GM08714 (cell line): ENCODE measurements around the gene MPV17L.
"Not testable (repeated sequence)": the region's sequence is repeated elsewhere in the genome, so short reads cannot be mapped to it uniquely, and the experiment has no call there.

Experiments used
- H3K4me3 ChIP-seq: fragments of 200-500 bp; sonication (Bioruptor generic); 2 replicates; pipeline ENCODE4 v1.5.1; 2014; ENCODE audit warnings: mild to moderate bottlenecking, low read length, inconsistent platforms
- ZNF274 ChIP-seq: IDR thresholded peaks from 2 replicates; pipeline ENCODE4 v1.6.1; 2012; ENCODE audit warnings: mild to moderate bottlenecking, low read depth, low read length

MPV17L gene

GRCh38 chr16:15401972-15402371 lies 6.4 kb downstream of the MPV17L start:
- no peak for TF ChIP-seq ZNF274
- no peak overlapping the region for H3K4me3 ChIP-seq

- no peak for TF ChIP-seq ZNF274
- H3K4me3 ChIP-seq, result no peak overlapping the region
Observed at GRCh38 chr16:15403392-15403995, 7.9 kb downstream of the MPV17L start.

GRCh38 chr16:15404091-15404490 lies 8.5 kb downstream of the MPV17L start:
- H3K4me3 ChIP-seq, result not testable (repeated sequence)

- TF ChIP-seq ZNF274, result no peak
- H3K4me3 ChIP-seq, result no peak overlapping the region
Observed at GRCh38 chr16:15404792-15405191, 9.2 kb downstream of the MPV17L start.

- not testable (repeated sequence) for H3K4me3 ChIP-seq
Observed at GRCh38 chr16:15407756-15408155, 12.2 kb downstream of the MPV17L start.

GRCh38 chr16:15409476-15409875 lies 13.9 kb downstream of the MPV17L start:
- H3K4me3 ChIP-seq, result not testable (repeated sequence)

- H3K4me3 ChIP-seq, result no peak overlapping the region
Observed at GRCh38 chr16:15415511-15415985, 20.0 kb downstream of the MPV17L start.

GRCh38 chr16:15417197-15417596 lies 21.6 kb downstream of the MPV17L start:
- no peak overlapping the region for H3K4me3 ChIP-seq
- TF ChIP-seq ZNF274, result no peak

More at GRCh38 chr16:15415511-15415985, 20.0 kb downstream of the MPV17L start:
- no peak for TF ChIP-seq ZNF274

- no peak for TF ChIP-seq ZNF274
- H3K4me3 ChIP-seq, result no peak overlapping the region
Observed at GRCh38 chr16:15418206-15418605, 22.7 kb downstream of the MPV17L start.

- H3K4me3 ChIP-seq, result not testable (repeated sequence)
Observed at GRCh38 chr16:15421696-15422095, 26.1 kb downstream of the MPV17L start.

- H3K4me3 ChIP-seq, result no peak overlapping the region
- no peak for TF ChIP-seq ZNF274
Observed at GRCh38 chr16:15422222-15422621, 26.7 kb downstream of the MPV17L start.

GRCh38 chr16:15425861-15426260 lies 30.3 kb downstream of the MPV17L start:
- no peak for TF ChIP-seq ZNF274
- no peak overlapping the region for H3K4me3 ChIP-seq

- TF ChIP-seq ZNF274, result no peak
- no peak overlapping the region for H3K4me3 ChIP-seq
Observed at GRCh38 chr16:15426796-15427195, 31.2 kb downstream of the MPV17L start.

- TF ChIP-seq ZNF274, result no peak
- no peak overlapping the region for H3K4me3 ChIP-seq
Observed at GRCh38 chr16:15427648-15428239, 32.2 kb downstream of the MPV17L start.

GRCh38 chr16:15430884-15431283 lies 35.3 kb downstream of the MPV17L start:
- H3K4me3 ChIP-seq, result not testable (repeated sequence)

- H3K4me3 ChIP-seq, result no peak overlapping the region
- no peak for TF ChIP-seq ZNF274
Observed at GRCh38 chr16:15434079-15434424, 38.5 kb downstream of the MPV17L start.
